Muscle of back (tissue), 11 donors: ENCODE measurements around the gene ZNF787. TPM values are rescaled to one million over a fixed set of nuclear protein-coding genes. Genes with fewer than 3 reads are reported as not detected.
A peak's percentile ranks its signal among the peaks of the same experiment; 100 is the strongest.
"Not testable (repeated sequence)": the region's sequence is repeated elsewhere in the genome, so short reads cannot be mapped to it uniquely, and the experiment has no call there.

Experiments used
- DNase-seq, 3 donors: peaks; one replicate each; pipeline versions ENCODE4 v3.0.0 to v3.0.0-alpha.2; 2013
- polyA plus RNA-seq, 10 donors: library from polyadenylated mRNA; unstranded; fragments of 120-200 nt; gene quantifications; one replicate each; pipeline ENCODE4 v1.2.1, GENCODE V29; 2013; ENCODE audit not compliant: insufficient read length in 10 of 10

The ZNF787 gene
- polyA plus RNA-seq, 10 donors, result 16.0 to 27.3 (median 18.9) TPM

DNA sequence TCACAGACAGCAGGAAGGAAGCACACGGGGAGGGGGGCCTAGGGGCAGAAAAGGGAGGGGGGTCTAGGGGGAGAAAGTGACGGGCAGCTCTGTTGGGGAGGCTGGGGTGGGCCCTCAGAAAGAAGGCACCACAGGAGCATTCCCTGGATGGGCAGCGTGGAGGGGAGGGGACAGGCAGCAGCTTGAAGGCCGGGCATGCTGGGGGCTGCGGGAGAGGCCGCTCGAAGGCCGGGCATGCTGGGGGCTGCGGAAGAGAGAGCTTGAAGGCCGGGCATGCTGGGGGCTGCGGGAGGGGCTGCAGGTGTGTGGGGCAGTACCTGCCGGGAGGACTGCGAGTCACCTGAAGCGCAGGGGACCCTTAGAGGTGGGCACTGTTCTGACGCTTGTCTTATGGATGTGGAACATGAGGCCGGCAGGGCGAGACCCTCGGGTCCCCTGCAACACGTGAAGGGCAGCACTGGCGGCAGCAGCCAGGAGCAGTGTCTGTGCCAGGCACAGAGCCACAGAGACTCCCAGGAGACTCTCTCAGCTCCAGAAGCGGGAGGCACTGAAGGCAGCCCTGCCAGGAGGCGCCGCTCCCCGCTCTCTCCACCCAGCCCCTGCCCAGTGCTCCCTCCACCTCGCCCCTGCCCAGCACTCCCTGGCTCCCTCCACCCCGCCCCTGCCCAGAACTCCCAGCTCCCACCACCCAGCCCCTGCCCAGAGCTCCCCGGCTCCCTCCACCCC lies 13.3 kb downstream of the ZNF787 start:
- DNase-seq, result no peak

DNA sequence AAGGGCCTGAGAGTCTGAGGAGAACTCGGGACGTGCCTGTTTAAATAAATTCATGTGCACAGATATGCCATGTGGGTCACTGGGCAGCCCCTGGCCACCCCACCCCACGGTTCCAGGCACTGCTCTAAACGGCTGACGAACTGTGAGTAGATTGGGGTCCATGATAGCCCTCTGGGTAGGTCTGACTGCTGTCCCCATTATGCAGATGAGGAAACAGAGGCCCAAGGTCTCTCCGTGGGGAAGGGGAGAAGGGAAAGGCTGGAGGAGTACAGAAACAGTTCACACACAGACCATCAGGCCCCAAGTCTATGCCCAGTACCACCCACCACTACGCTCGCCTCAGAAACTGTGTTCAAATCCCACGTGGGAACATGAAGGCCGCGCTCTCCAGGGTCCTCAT lies 14.1 kb downstream of the ZNF787 start:
- DNase-seq, result no peak

DNA sequence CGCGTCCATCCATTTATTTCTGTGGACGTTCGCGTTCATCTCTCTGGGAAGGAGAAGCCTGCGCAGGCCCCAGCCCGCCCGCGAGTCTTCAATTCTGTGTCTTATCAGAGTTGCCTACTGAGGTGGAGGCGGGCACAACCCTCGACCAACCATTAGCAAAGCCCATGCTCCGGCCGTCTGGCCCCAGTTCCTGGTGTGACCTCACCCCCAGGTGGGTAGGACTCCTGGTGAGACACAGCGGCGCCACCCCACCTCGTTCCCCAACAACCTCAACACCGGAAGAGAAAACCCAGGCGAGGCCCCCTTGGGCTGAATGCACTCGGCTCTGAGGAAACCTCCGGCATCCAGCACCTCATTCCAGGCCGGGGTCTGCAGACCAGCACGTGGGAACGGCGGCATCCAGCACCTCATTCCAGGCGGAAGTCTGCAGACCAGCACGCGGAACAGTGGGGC lies 14.7 kb downstream of the ZNF787 start:
- no peak for DNase-seq

- not testable (repeated sequence) for DNase-seq
These were observed 15.2 kb downstream of the ZNF787 start for GRCh38 chr19:56105831-56106396.

DNA sequence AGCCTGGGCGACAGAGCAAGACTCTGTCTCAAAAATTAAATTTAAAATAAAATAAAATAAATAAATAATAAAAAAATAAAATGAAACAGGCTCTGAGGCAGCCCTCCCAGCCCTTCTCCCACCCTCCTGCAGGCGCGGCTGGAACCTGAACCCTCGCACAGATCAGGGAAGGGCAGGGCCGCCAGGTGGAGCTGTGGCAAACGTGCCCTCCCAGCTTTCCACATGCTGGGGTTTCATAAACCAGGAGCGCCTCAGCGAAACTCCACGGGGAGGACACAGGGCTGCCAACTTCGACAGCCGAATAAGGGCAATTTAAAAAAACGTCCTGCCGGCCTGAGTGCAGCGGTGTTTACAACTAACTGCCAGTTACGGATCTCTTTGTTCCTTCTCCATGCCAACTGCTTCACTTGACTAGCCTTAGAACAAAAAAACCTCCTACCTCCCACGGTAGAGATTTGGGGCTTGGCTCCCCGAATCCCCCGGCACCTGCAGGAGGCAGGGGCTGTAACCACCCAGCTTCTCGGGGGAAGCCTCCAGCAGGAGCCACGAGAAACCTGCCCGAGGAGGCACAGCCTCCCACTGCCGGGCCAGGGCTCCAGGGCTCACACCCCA lies 15.9 kb downstream of the ZNF787 start:
- DNase-seq, result peak in 1 of 3 donors; percentile 61

DNA sequence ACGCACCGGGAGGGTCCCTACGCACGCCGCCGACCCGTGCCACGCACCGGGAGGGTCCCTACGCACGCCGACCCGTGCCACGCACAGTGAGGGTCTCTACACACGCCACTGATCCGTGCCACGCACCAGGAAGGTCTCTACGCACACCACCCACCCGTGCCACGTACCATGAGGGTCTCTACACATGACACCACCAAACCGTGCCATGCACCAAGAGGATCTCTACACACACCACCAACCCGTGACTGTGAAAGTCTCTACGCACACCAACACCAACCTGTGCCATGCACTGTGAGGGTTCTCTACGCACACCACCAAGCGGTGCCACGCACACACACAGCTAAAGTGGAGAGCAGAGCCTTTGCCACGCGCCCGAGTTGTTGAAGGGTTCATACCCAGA lies 16.7 kb downstream of the ZNF787 start:
- DNase-seq, result no peak

DNA sequence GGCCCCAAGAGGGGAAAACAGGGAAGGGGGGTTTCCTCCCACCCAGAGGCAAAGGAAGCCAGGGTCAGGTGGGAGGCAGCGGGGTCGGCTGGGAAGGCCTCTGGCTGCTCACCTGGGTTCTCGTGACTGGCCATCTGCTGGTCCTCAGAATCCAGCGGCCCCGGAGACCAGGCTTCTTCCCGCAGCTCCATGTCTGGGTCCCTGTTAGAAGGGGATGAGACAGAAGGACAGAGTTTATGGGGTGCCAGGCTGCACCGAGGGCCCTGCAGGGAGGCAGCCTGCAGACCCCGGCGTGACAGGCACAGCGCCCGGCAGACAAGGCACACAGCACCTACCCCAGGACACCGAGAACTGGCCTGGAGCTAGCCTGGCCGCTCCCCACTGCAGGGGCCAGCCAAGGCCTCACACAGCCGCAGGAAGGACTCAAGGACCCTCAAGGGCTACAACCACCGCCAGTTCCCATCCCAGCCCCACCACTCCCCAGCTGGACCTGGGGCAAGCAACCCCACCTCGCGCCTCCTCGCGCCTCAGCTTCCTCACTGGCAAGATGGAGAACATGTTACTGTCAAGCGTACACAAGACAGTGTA lies 18.0 kb downstream of the ZNF787 start:
- DNase-seq, result no peak

- DNase-seq, result no peak
These were observed 19.2 kb downstream of the ZNF787 start for GRCh38 chr19:56101746-56102535.

- DNase-seq, result no peak
These were observed 20.0 kb downstream of the ZNF787 start for GRCh38 chr19:56101095-56101494.

DNA sequence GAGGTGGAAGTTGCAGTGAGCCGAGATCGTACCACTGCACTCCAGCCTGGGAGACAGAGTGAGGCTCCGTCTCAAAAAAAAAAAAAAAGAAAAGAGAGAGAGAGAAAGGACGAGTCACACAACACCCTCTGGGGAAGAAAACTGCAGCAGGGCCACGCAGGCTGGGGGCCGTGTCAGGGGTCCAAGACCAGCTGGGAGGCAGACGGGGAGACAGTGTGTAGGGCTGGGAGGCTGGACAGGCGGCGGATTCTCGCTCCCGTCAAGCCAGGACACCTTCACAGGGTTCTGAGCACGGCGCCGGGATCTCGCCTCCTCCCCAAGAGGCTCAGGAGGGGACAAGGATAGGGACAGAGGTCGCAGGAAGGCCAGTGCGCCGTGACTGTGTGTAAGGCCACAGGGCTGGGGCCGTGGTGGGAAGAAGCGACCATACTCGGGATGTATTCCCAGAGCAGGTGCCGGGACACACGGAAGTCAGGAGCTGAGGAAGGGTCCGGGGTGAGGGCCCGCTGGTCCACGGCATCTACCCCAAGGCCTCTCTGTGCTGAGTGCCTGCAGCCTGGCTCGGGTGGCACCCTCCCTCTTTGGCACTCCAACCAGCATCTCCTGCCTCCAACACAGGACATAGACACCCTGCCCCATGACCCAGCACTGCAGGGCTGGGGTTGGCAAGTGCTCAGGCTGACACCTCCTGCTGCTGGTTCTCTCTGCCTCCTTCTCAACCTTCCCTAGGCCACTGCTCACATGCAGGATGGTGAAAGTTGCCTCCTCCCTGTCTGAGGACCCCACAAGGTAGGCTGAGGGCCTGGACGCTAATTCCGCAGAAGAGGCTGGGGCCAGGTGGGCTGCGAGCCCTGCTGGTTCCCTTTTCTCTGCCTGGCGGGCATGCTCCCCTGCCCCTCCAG lies 21.2 kb downstream of the ZNF787 start:
- no peak for DNase-seq

GRCh38 chr19:56098731-56099568 lies 22.1 kb downstream of the ZNF787 start:
- no peak for DNase-seq

DNA sequence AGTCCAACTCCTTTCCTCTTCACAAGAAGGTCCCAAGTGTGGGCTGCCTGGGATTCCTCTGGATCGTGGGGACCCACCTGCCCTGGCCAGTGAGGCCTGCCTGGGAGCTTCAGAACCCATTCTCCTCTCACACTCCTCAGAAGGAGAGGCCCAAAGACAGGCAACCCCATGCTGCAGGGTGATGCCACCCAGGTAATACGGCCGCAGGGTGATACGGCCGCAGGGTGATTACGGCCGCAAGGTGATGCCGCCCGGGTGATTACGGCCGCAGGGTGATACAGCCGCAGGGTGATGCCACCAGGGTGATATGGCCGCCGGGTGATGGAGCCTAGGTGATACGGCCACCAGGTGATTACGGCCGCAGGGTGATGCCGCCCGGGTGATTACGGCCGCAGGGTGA lies 22.9 kb downstream of the ZNF787 start:
- DNase-seq, result not testable (repeated sequence)

DNA sequence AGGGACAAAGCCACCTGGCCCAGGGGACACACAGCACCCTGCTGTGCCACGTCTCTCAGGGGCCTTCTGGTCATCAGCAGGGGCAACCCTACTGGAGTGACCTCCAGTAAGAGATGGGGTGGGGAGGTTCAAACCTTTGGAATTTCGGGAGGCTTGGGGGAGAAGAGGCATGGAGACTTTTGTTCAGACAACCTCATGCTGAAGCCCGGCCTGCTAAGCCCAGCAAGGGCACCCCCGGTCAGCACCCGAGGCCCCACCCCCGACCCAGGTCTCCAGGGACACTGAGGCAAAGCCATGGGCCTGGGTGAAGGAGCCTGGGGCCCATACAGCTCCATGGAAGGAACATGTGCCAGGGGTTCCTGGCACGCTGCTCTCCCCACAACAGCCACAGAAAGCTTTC lies 23.3 kb downstream of the ZNF787 start:
- no peak for DNase-seq

DNA sequence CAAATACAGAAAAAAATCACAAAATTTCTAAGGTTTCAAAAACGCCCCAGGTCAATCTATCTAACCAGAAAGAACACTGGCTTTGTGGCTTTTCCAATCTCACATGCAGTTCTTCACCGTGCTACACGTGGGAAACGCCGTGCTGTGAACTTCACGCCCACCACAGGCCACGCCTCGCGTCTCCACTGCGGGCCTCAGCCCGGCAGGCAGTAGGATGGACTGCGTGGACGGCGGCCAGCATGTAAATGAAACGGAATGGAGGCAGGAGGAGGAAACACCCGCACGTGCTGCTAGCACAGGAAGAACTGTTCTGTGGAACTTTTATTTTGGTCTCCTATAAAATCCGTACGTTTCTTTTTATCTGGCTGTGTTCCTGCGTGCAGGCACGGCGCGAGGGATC lies 23.8 kb downstream of the ZNF787 start:
- DNase-seq, result no peak

DNA sequence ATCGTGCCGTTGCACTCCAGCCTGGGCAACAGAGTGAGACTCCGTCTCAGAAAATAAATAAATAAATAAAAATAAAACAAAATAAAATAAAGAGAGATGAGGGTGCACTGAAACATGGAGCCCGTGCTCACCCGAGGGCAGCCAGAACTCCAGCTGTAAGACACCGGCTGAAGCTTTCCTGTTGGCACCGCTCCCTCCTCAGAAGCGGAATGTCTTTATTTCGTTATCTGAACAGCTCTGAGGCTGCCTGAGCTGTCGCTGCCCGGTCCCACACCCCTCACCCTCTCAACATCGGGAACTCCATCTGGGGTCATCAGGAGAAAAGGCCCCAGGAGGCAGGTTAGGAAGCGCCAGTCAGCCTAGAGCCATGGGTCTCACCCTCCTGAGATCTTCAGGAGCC lies 24.4 kb downstream of the ZNF787 start:
- no peak for DNase-seq

- no peak for DNase-seq
These were observed 26.6 kb downstream of the ZNF787 start for GRCh38 chr19:56094449-56094848.

- no peak for DNase-seq
These were observed 28.1 kb downstream of the ZNF787 start for GRCh38 chr19:56092685-56093631.

DNA sequence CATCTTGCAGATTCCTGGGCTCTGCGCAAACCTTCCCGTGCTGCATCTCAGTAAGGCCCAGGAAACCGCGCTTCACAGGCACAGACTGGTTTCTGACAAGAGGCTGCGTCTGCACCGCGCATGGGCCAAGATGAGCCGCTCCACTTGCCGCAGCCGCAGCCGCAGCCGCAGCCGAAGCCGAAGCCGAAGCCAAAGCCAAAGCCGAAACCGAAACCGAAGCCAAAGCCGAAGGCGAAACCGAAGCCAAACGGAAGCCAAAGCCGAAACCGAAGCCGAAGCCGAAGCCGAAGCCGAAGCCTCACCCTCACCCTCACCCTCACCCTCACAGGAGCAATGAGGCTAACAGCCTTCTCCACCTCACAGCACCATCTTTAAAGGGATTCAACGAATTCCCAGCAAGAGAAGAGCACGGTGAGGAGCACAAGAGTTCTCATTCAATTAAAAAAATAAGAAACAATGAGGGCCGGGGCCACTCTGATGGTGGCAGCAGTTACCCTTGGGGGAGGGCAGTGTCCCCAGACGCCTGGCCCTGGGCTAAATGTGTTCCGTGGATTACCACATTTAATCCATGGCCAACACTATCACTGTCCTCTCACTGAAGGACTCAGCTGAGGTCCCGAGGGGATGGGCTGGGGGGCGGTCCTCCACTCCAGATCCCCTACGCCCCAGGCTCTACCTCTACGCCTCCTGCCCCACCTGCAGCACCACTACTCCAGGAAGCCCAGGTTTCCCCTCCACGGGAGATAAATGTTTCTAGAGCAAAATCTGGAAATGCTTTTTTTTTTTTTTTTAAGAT lies 29.1 kb downstream of the ZNF787 start:
- DNase-seq, result no peak
